Measurements from ENCODE around the gene RPP14. TPM values are rescaled to one million over a fixed set of nuclear protein-coding genes. Genes with fewer than 3 reads are reported as not detected.

The RPP14 gene
- polyA plus RNA-seq, 3 donors from 2014 or later = 2.7 to 7.4 (median 3.2) TPM

DNA sequence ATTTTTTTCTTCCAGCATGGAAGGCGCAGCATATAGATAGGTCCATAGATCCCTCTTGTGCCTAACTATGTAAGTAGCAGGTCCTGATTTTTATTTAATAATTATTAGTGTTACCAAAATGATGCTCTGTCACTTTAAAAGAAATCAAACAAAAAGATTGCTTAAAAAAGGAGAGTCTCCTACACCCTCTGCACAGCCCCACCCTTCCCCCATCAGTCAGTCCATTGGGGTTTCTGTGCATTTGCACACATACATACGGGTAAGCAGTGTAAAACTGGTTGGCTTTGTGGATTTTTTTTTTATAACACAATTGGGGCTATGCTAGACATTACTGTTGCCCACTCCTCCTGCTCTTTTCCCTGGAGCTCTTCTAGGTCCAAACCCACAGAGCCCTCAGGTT is 7.0 kb upstream of the RPP14 start:
- Mint-ChIP-seq H3K4me3 (no peak overlapping the region), H3K9me3 (peaks cover 0 to 2% (median 0%) of the 10 kb centered on the region in 6 donors), H3K27ac (no peak overlapping the region), H3K27me3 (ENCODE audit: low read depth in 3 of 3) (peaks cover 5 to 18% (median 8%) of the 10 kb centered on the region in 3 donors), H3K4me1 (no peaks in the 10 kb centered on the region), H3K36me3 (no peaks in the 10 kb centered on the region)
- no peak for DNase-seq

GRCh38 chr3:58299839-58300516 is 6.1 kb upstream of the RPP14 start:
- Mint-ChIP-seq H3K4me1 (peaks cover 0 to under 1% of the 10 kb centered on the region in 2 donors), H3K36me3 (no peaks in the 10 kb centered on the region), H3K27me3 (ENCODE audit: low read depth in 3 of 3) (peaks cover 8 to 18% (median 8%) of the 10 kb centered on the region in 3 donors), H3K9me3 (peaks cover 0 to 2% (median 0%) of the 10 kb centered on the region in 6 donors), H3K4me3 (no peak overlapping the region), H3K27ac (no peak overlapping the region)
- DNase-seq = no peak

GRCh38 chr3:58307639-58308215 is 1.7 kb downstream of the RPP14 start:
- Mint-ChIP-seq H3K4me3 (peak overlapping the region; percentile 96 to 100 (median 98)), H3K36me3 (peaks cover 8 to 18% (median 10%) of the 10 kb centered on the region in 3 donors), H3K4me1 (peaks cover 41% of the 10 kb centered on the region in 2 donors), H3K27ac (peak overlapping the region; percentile 34 to 100 (median 74)), H3K27me3 (ENCODE audit: low read depth in 3 of 3) (peaks cover 9 to 13% (median 13%) of the 10 kb centered on the region in 3 donors), H3K9me3 (no peaks in the 10 kb centered on the region)
- peak; percentile 35 to 53 (median 50) for DNase-seq

DNA sequence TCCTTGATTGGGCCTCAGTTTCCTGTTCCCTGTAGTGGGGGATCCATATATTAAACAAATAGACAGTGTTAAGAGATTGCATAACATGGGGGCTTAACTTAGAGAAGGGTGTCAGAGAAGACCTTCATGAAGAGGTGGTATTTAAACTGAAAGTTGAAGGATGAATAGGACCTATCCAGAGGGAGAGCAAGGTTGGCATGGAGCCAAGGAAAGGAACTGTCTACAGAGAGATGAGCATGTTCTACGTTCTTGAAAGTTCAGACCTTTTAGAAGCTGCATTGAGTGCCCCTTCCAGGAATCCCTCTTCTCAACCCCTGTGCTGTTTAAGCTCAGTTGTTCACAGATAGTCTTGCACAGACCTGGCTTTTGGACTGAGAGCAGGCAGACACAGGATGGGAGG is 2.7 kb downstream of the RPP14 start:
- DNase-seq = no peak
- no peaks in the 10 kb centered on the region for H3K9me3 Mint-ChIP-seq
- peaks cover 8 to 24% (median 10%) of the 10 kb centered on the region in 3 donors for H3K36me3 Mint-ChIP-seq
- H3K4me3 Mint-ChIP-seq = peak overlapping the region in 2 of 5 donors; percentile 42 to 55
- H3K27ac Mint-ChIP-seq = peak overlapping the region in 5 of 6 donors; percentile 27 to 99 (median 47)
- peaks cover 9 to 13% (median 13%) of the 10 kb centered on the region in 3 donors for H3K27me3 Mint-ChIP-seq (ENCODE audit: low read depth in 3 of 3)
- peaks cover 44 to 45% of the 10 kb centered on the region in 2 donors for H3K4me1 Mint-ChIP-seq

DNA sequence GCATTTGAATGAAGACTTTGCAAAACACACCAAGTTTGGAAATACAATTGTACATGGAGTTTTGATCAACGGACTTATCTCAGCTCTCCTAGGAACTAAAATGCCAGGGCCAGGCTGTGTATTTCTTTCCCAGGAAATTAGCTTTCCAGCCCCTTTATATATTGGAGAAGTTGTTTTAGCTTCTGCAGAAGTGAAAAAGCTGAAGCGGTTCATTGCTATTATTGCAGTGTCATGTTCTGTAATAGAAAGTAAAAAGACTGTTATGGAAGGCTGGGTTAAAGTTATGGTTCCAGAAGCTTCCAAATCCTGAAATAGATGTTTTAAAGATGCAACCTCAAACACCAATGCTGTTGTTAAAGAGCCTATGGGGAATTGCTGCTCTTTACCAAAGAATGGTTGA is 11.8 kb downstream of the RPP14 start:
- peaks cover 10 to 15% of the 10 kb centered on the region in 2 donors for H3K4me1 Mint-ChIP-seq
- H3K4me3 Mint-ChIP-seq = no peak overlapping the region
- H3K27ac Mint-ChIP-seq = no peak overlapping the region
- H3K27me3 Mint-ChIP-seq (ENCODE audit: low read depth in 3 of 3) = no peaks in the 10 kb centered on the region
- H3K36me3 Mint-ChIP-seq = peaks cover 8 to 30% (median 9%) of the 10 kb centered on the region in 3 donors
- DNase-seq = no peak
- H3K9me3 Mint-ChIP-seq = no peaks in the 10 kb centered on the region

- H3K4me1 Mint-ChIP-seq = peaks cover 4 to 9% of the 10 kb centered on the region in 2 donors
- DNase-seq = no peak
- H3K27me3 Mint-ChIP-seq (ENCODE audit: low read depth in 3 of 3) = no peaks in the 10 kb centered on the region
- H3K36me3 Mint-ChIP-seq = peaks cover 3 to 14% (median 4%) of the 10 kb centered on the region in 3 donors
- no peak overlapping the region for H3K4me3 Mint-ChIP-seq
- H3K27ac Mint-ChIP-seq = no peak overlapping the region
- H3K9me3 Mint-ChIP-seq = no peaks in the 10 kb centered on the region
These were observed 15.7 kb downstream of the RPP14 start for GRCh38 chr3:58321791-58322190.

DNA sequence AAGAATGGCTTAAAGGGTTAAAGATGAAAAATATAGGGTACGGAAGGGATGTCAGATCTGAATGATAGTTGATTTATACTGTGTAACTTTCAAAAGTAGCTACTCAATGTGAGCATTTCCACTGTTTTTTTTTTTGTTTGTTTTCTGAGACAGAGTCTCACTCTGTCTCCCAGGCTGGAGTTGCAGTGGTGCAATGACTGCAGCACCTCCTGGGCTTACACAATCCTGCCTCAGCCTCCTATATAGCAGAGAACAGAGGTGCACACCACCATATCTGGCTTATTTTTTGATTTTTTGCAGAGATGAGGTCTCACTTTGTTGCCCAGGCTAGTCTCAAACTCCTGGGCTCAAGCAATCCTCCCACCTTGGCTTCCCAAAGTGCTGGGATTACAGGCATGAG is 16.7 kb downstream of the RPP14 start:
- Mint-ChIP-seq H3K27me3 (ENCODE audit: low read depth in 3 of 3) (no peaks in the 10 kb centered on the region), H3K4me1 (peaks cover 4 to 6% of the 10 kb centered on the region in 2 donors), H3K9me3 (no peaks in the 10 kb centered on the region), H3K27ac (no peak overlapping the region), H3K36me3 (peaks cover 3 to 7% (median 4%) of the 10 kb centered on the region in 3 donors), H3K4me3 (no peak overlapping the region)
- no peak for DNase-seq

DNA sequence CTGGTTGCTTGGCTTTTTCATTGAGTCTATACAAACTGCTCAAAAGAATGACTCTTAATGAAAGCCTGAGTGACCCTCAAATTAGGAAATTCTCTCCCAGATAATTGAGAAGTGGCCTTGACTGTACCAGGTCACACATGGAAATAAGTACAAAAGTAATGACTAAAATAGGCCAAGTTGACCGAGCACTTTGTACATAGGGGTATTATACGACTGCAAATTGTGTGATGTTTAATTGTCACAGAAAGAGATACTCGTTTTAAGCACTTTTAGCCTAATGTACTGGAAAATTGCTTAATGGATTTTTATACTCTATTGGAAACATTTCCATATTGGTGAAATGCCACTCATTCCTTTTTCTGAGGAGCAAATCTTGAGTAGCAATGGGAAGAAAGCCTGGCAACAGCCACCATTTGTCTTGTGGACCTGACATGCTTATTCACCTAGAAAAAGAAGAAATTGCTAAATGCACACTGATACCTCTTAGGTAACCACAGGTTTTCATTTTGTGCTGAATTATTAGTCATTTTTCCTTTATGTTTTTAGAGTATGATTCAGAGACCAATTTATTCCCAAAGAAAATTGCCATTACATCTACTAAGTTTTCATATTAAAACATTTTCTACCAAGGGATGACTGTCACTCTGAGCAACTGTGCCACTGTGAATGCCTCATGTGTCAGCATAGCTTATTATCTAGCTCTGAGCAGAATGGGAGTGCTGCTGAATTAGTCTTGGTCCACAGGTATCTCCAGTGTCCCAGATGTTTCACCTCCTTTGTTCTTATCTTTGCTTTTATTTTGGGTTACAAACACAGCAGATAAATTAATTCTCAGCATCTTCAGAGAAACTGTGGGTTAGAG is 17.7 kb downstream of the RPP14 start:
- H3K27me3 Mint-ChIP-seq (ENCODE audit: low read depth in 3 of 3) = no peaks in the 10 kb centered on the region
- peaks cover 4 to 6% of the 10 kb centered on the region in 2 donors for H3K4me1 Mint-ChIP-seq
- no peak for DNase-seq
- no peak overlapping the region for H3K4me3 Mint-ChIP-seq
- no peaks in the 10 kb centered on the region for H3K9me3 Mint-ChIP-seq
- H3K36me3 Mint-ChIP-seq = peaks cover 0 to 3% (median 3%) of the 10 kb centered on the region in 3 donors
- peak overlapping the region in 3 of 6 donors; percentile 15 to 41 (median 34) for H3K27ac Mint-ChIP-seq

- H3K27me3 Mint-ChIP-seq (ENCODE audit: low read depth in 3 of 3) = no peaks in the 10 kb centered on the region
- peaks cover 4 to 6% of the 10 kb centered on the region in 2 donors for H3K4me1 Mint-ChIP-seq
- peak overlapping the region in 4 of 6 donors; percentile 15 to 41 (median 26) for H3K27ac Mint-ChIP-seq
- H3K4me3 Mint-ChIP-seq = no peak overlapping the region
- DNase-seq = no peak
- H3K9me3 Mint-ChIP-seq = no peaks in the 10 kb centered on the region
- H3K36me3 Mint-ChIP-seq = peaks cover 0 to 2% (median 0%) of the 10 kb centered on the region in 3 donors
These were observed 18.6 kb downstream of the RPP14 start for GRCh38 chr3:58324391-58325390.

- no peaks in the 10 kb centered on the region for H3K9me3 Mint-ChIP-seq
- H3K27me3 Mint-ChIP-seq (ENCODE audit: low read depth in 3 of 3) = no peaks in the 10 kb centered on the region
- DNase-seq = no peak
- peaks cover 4 to 6% of the 10 kb centered on the region in 2 donors for H3K4me1 Mint-ChIP-seq
- no peak overlapping the region for H3K4me3 Mint-ChIP-seq
- H3K27ac Mint-ChIP-seq = peak overlapping the region in 1 of 6 donors; percentile 17
- H3K36me3 Mint-ChIP-seq = no peaks in the 10 kb centered on the region
These were observed 19.5 kb downstream of the RPP14 start for GRCh38 chr3:58325525-58325992.

- no peaks in the 10 kb centered on the region for H3K36me3 Mint-ChIP-seq
- no peak for DNase-seq
- peak overlapping the region in 1 of 6 donors; percentile 36 for H3K27ac Mint-ChIP-seq
- H3K27me3 Mint-ChIP-seq (ENCODE audit: low read depth in 3 of 3) = peaks cover 0 to 2% (median 1%) of the 10 kb centered on the region in 3 donors
- no peaks in the 10 kb centered on the region for H3K9me3 Mint-ChIP-seq
- H3K4me1 Mint-ChIP-seq = no peaks in the 10 kb centered on the region
- H3K4me3 Mint-ChIP-seq = no peak overlapping the region
These were observed 20.3 kb downstream of the RPP14 start for GRCh38 chr3:58326267-58326900.

DNA sequence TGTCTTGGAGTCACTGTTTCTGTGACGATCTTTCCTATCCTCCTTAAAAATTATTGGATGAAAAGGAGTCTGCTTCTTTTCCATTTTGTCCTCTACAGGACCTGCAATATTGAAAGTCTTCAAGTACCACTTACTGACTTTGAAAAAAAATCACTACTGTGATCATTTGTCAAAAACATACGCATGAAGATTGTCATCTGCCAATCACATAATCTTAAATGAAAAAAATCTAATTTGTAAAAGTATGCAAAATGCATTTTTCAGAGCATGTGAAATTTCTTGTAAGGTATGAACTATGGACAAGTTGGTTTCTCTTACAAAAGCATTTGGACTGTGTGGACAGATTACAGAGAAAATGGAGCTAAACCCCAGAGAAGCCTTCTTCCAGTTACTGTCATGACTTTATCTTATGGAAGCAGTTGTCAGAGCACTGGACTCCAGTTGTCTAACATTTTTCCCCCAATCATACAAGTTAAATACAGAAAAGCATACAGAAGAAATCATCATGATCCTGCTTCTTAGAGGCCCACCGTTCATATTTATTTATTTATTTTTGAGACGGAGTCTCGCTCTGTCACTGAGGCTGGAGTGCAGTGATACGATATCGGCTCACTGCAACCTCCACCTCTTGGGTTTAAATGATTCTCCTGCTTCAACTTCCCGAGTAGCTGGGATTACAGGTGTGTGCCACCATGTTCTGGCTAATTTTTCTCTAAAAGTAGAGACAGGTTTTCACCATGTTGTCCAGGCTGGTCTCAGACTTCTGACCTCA is 23.3 kb downstream of the RPP14 start:
- Mint-ChIP-seq H3K36me3 (no peaks in the 10 kb centered on the region), H3K4me1 (peaks cover 13 to 20% of the 10 kb centered on the region in 2 donors), H3K27me3 (ENCODE audit: low read depth in 3 of 3) (peaks cover 0 to 3% (median 2%) of the 10 kb centered on the region in 3 donors), H3K9me3 (no peaks in the 10 kb centered on the region), H3K4me3 (no peak overlapping the region), H3K27ac (no peak overlapping the region)
- DNase-seq = no peak
